Measurements from ENCODE around the gene BID.

BID gene

GRCh38 chr22:17802822-17803221, 28.6 kb upstream of the BID start:
- DNase-seq, result no peak

- DNase-seq, result no peak
Observed at GRCh38 chr22:17802411-17802810, 28.1 kb upstream of the BID start.

GRCh38 chr22:17797721-17798559, 23.7 kb upstream of the BID start:
- no peak for DNase-seq

- DNase-seq, result no peak
Observed at GRCh38 chr22:17796695-17797094, 22.4 kb upstream of the BID start.

- DNase-seq, result no peak
Observed at GRCh38 chr22:17795661-17796548, 21.6 kb upstream of the BID start.

GRCh38 chr22:17794726-17795542, 20.7 kb upstream of the BID start:
- no peak for DNase-seq

- no peak for DNase-seq
Observed at GRCh38 chr22:17792854-17793434, 18.7 kb upstream of the BID start.

- no peak for DNase-seq
Observed at GRCh38 chr22:17792299-17792698, 18.0 kb upstream of the BID start.

GRCh38 chr22:17791196-17791595, 16.9 kb upstream of the BID start:
- no peak for DNase-seq

GRCh38 chr22:17789379-17790200, 15.3 kb upstream of the BID start:
- DNase-seq, result no peak

- no peak for DNase-seq
Observed at GRCh38 chr22:17788528-17789378, 14.5 kb upstream of the BID start.

- no peak for DNase-seq
Observed at GRCh38 chr22:17787716-17788330, 13.6 kb upstream of the BID start.

GRCh38 chr22:17787241-17787640, 13.0 kb upstream of the BID start:
- no peak for DNase-seq

GRCh38 chr22:17786435-17787161, 12.3 kb upstream of the BID start:
- no peak for DNase-seq

- DNase-seq, result peak; percentile 82 to 83
Observed at GRCh38 chr22:17785185-17786184, 11.2 kb upstream of the BID start.

GRCh38 chr22:17784776-17785175, 10.5 kb upstream of the BID start:
- no peak for DNase-seq

- no peak for DNase-seq
Observed at GRCh38 chr22:17783773-17784480, 9.7 kb upstream of the BID start.

- no peak for DNase-seq
Observed at GRCh38 chr22:17783312-17783711, 9.0 kb upstream of the BID start.
